Neural progenitor cell (in vitro differentiated cells): Measurements from ENCODE around the gene RBM15B. TPM values are rescaled to one million over a fixed set of nuclear protein-coding genes. Genes with fewer than 3 reads are reported as not detected.
"Not testable (repeated sequence)": the region's sequence is repeated elsewhere in the genome, so short reads cannot be mapped to it uniquely, and the experiment has no call there.

Experiments used
- DNase-seq: peaks from one replicate; pipeline ENCODE4 v3.0.0-alpha.2; 2016; ENCODE audit warnings: low spot score
- H2AFZ ChIP-seq: fragments of 200-600 bp; sonication (generic); replicated peaks from 2 replicates; pipeline ENCODE4 v1.6.1; 2016; ENCODE audit warnings: antibody characterized with exemption
- H3F3A ChIP-seq: fragments of 200-600 bp; sonication (generic); 2 replicates; pipeline ENCODE4 v1.6.1; 2016; ENCODE audit warnings: antibody characterized with exemption, low read depth
- H3K27ac ChIP-seq: fragments of 200-600 bp; sonication (generic); 2 replicates; pipeline ENCODE4 v1.5.1; 2016; ENCODE audit warnings: mild to moderate bottlenecking
- H3K27me3 ChIP-seq: fragments of 200-600 bp; sonication (generic); 2 replicates; pipeline ENCODE4 v1.6.1; 2016; ENCODE audit warnings: mild to moderate bottlenecking, moderate library complexity
- H3K36me3 ChIP-seq: fragments of 200-600 bp; sonication (generic); 2 replicates; pipeline ENCODE4 v1.5.1; 2016
- H3K4me1 ChIP-seq: fragments of 200-600 bp; sonication (generic); 2 replicates; pipeline ENCODE4 v1.6.1; 2016; ENCODE audit warnings: mixed run types
- H3K4me2 ChIP-seq: fragments of 200-600 bp; sonication (generic); 2 replicates; pipeline ENCODE4 v1.6.1; 2016
- H3K4me3 ChIP-seq: fragments of 200-600 bp; sonication (generic); 2 replicates; pipeline ENCODE4 v1.5.1; 2016
- H3K79me2 ChIP-seq: fragments of 200-600 bp; sonication (generic); 2 replicates; pipeline ENCODE4 v1.6.1; 2016; ENCODE audit warnings: low read depth
- H3K9ac ChIP-seq: fragments of 200-600 bp; sonication (generic); 2 replicates; pipeline ENCODE4 v1.6.1; 2016
- H3K9me3 ChIP-seq: fragments of 200-600 bp; sonication (generic); 2 replicates; pipeline ENCODE4 v1.5.1; 2016; ENCODE audit warnings: low read depth
- H4K20me1 ChIP-seq: fragments of 200-600 bp; sonication (generic); 2 replicates; pipeline ENCODE4 v1.6.1; 2016; ENCODE audit warnings: low read depth
- H3K27ac Mint-ChIP-seq: 3 replicates; pipeline ENCODE4 v1.8.0; 2021; ENCODE audit warnings: mixed read lengths
- H3K27me3 Mint-ChIP-seq: 2 replicates; pipeline ENCODE4 v1.8.0; 2022; ENCODE audit warnings: low read depth, mild to moderate bottlenecking, inconsistent platforms, moderate library complexity, mixed read lengths; ENCODE audit not compliant: insufficient read depth
- H3K36me3 Mint-ChIP-seq: 3 replicates; pipeline ENCODE4 v1.8.0; 2021; ENCODE audit warnings: mixed read lengths
- H3K4me1 Mint-ChIP-seq: 3 replicates; pipeline ENCODE4 v1.8.0; 2021; ENCODE audit warnings: mixed read lengths
- H3K4me3 Mint-ChIP-seq: 3 replicates; pipeline ENCODE4 v1.8.0; 2021; ENCODE audit warnings: mild to moderate bottlenecking, moderate library complexity, mixed read lengths
- H3K9me3 Mint-ChIP-seq: 3 replicates; pipeline ENCODE4 v1.8.0; 2020; ENCODE audit warnings: mixed read lengths
- EZH2 ChIP-seq: fragments of 200-600 bp; sonication (generic); IDR thresholded peaks from 2 replicates; pipeline ENCODE4 v1.6.1; 2017; ENCODE audit warnings: antibody characterized with exemption, mild to moderate bottlenecking, moderate library complexity
- EZH2phosphoT487 ChIP-seq: fragments of 200-600 bp; sonication (generic); IDR thresholded peaks from 2 replicates; pipeline ENCODE4 v1.6.1; 2017; ENCODE audit warnings: antibody characterized with exemption
- total RNA-seq: library from RNA; depleted of rRNA; stranded (reverse); fragments of >200 nt; gene quantifications from 2 replicates; pipeline ENCODE4 v1.2.3, GENCODE V29; 2015; ENCODE audit warnings: low replicate concordance
- TF ChIP-seq, protein P1 (sequence below): fragments of 200-600 bp; sonication (generic); IDR thresholded peaks from 2 replicates; pipeline ENCODE4 v1.5.1; 2017; ENCODE audit warnings: antibody characterized with exemption, mild to moderate bottlenecking

The RBM15B gene
- total RNA-seq, 1 donor from 2014 or later: 28.1 TPM

GRCh38 chr3:51360806-51361205 lies 30.3 kb upstream of the RBM15B start:
- peaks cover 2% of the 10 kb centered on the region for H3K27me3 Mint-ChIP-seq
- no peak overlapping the region for H2AFZ ChIP-seq
- H3K4me3 ChIP-seq: no peak overlapping the region
- H3K27me3 ChIP-seq: no peaks in the 10 kb centered on the region
- no peak overlapping the region for H3K27ac ChIP-seq
- H3K9me3 Mint-ChIP-seq: peaks cover 3% of the 10 kb centered on the region
- peaks cover 13% of the 10 kb centered on the region for H3K36me3 Mint-ChIP-seq
- no peaks in the 10 kb centered on the region for H4K20me1 ChIP-seq
- no peaks in the 10 kb centered on the region for H3K79me2 ChIP-seq
- no peaks in the 10 kb centered on the region for H3K4me1 ChIP-seq
- no peak overlapping the region for H3K27ac Mint-ChIP-seq
- no peaks in the 10 kb centered on the region for H3K36me3 ChIP-seq
- TF ChIP-seq EZH2 (no peak), EZH2phosphoT487 (no peak)
- TF ChIP-seq, protein P1, sequence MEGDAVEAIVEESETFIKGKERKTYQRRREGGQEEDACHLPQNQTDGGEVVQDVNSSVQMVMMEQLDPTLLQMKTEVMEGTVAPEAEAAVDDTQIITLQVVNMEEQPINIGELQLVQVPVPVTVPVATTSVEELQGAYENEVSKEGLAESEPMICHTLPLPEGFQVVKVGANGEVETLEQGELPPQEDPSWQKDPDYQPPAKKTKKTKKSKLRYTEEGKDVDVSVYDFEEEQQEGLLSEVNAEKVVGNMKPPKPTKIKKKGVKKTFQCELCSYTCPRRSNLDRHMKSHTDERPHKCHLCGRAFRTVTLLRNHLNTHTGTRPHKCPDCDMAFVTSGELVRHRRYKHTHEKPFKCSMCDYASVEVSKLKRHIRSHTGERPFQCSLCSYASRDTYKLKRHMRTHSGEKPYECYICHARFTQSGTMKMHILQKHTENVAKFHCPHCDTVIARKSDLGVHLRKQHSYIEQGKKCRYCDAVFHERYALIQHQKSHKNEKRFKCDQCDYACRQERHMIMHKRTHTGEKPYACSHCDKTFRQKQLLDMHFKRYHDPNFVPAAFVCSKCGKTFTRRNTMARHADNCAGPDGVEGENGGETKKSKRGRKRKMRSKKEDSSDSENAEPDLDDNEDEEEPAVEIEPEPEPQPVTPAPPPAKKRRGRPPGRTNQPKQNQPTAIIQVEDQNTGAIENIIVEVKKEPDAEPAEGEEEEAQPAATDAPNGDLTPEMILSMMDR: no peak
- no peak overlapping the region for H3K4me3 Mint-ChIP-seq
- H3K9ac ChIP-seq: no peak overlapping the region
- H3F3A ChIP-seq: no peaks in the 10 kb centered on the region
- peaks cover 4% of the 10 kb centered on the region for H3K4me1 Mint-ChIP-seq
- no peak for DNase-seq
- no peaks in the 10 kb centered on the region for H3K9me3 ChIP-seq
- no peak overlapping the region for H3K4me2 ChIP-seq

GRCh38 chr3:51361746-51362145 lies 29.3 kb upstream of the RBM15B start:
- H2AFZ ChIP-seq: no peak overlapping the region
- Mint-ChIP-seq H3K36me3 (peaks cover 15% of the 10 kb centered on the region), H3K4me3 (no peak overlapping the region), H3K4me1 (peaks cover 4% of the 10 kb centered on the region), H3K9me3 (peaks cover 5% of the 10 kb centered on the region), H3K27ac (no peak overlapping the region), H3K27me3 (peaks cover 2% of the 10 kb centered on the region)
- H3K9me3 ChIP-seq: no peaks in the 10 kb centered on the region
- H3K36me3 ChIP-seq: no peaks in the 10 kb centered on the region
- H3K4me1 ChIP-seq: no peaks in the 10 kb centered on the region
- H3K79me2 ChIP-seq: no peaks in the 10 kb centered on the region
- TF ChIP-seq EZH2 (no peak), EZH2phosphoT487 (no peak)
- TF ChIP-seq, protein P1: no peak
- H3K9ac ChIP-seq: no peak overlapping the region
- H3K4me2 ChIP-seq: no peak overlapping the region
- no peak overlapping the region for H3K4me3 ChIP-seq
- H3K27ac ChIP-seq: no peak overlapping the region
- H3F3A ChIP-seq: no peaks in the 10 kb centered on the region
- H3K27me3 ChIP-seq: no peaks in the 10 kb centered on the region
- DNase-seq: no peak
- no peaks in the 10 kb centered on the region for H4K20me1 ChIP-seq

- Histone ChIP-seq H3K9me3 (no peaks in the 10 kb centered on the region), H3K4me3 (no peak overlapping the region), H3K27me3 (no peaks in the 10 kb centered on the region), H2AFZ (no peak overlapping the region), H3K9ac (no peak overlapping the region), H3F3A (no peaks in the 10 kb centered on the region), H3K36me3 (no peaks in the 10 kb centered on the region), H3K4me2 (no peak overlapping the region), H3K79me2 (no peaks in the 10 kb centered on the region), H4K20me1 (no peaks in the 10 kb centered on the region), H3K27ac (no peak overlapping the region), H3K4me1 (no peaks in the 10 kb centered on the region)
- H3K4me1 Mint-ChIP-seq: peaks cover 4% of the 10 kb centered on the region
- no peaks in the 10 kb centered on the region for H3K27me3 Mint-ChIP-seq
- no peak overlapping the region for H3K4me3 Mint-ChIP-seq
- peaks cover 12% of the 10 kb centered on the region for H3K9me3 Mint-ChIP-seq
- DNase-seq: no peak
- peaks cover 21% of the 10 kb centered on the region for H3K36me3 Mint-ChIP-seq
- H3K27ac Mint-ChIP-seq: no peak overlapping the region
- TF ChIP-seq EZH2phosphoT487 (no peak), EZH2 (no peak)
- TF ChIP-seq, protein P1: no peak
These were observed 28.6 kb upstream of the RBM15B start for GRCh38 chr3:51362476-51362875.

- H3F3A ChIP-seq, H3K9ac ChIP-seq, H3K4me3 ChIP-seq, H3K27me3 ChIP-seq, H3K27me3 Mint-ChIP-seq, H4K20me1 ChIP-seq, H3K4me2 ChIP-seq, H2AFZ ChIP-seq, DNase-seq, H3K79me2 ChIP-seq, H3K4me1 ChIP-seq, H3K27ac Mint-ChIP-seq, H3K9me3 ChIP-seq, H3K4me1 Mint-ChIP-seq, H3K4me3 Mint-ChIP-seq, H3K27ac ChIP-seq, H3K36me3 ChIP-seq: not testable (repeated sequence)
- Mint-ChIP-seq H3K36me3 (peaks cover 14% of the 10 kb centered on the region), H3K9me3 (peaks cover 16% of the 10 kb centered on the region)
These were observed 22.8 kb upstream of the RBM15B start for GRCh38 chr3:51368276-51368675.
